ENCODE results near the gene ITIH3.

ITIH3 gene

DNA sequence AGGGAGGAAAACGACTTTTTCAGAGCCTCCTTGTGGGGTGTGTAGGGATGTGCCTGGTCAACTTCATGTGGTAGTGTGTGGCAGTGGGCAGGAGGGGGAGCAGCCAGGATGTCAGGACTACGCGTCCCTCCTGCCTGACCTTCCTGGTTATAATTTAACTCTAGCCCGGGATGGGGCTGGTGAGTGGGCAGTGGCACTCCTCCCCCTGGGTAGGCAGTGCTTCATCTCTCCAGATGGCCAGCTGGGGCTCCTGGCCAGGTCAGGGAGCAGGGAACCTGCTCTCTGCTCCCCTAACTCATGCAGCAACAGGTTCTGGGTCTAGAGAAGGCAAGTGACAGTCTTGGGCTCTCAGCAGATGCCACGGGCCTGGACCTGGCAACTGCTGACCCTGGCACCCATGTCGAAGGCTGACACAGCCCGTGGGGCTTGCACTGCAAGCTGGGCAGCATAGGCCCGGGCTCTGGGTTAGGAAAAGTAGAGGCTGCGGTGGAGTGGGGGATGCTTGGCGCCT is 33.3 kb downstream of the ITIH3 start:
- DNase-seq: no peak

- DNase-seq: no peak
These were observed 34.9 kb downstream of the ITIH3 start for GRCh38 chr3:52829482-52829881.

- peak; percentile 42 for DNase-seq
These were observed 35.4 kb downstream of the ITIH3 start for GRCh38 chr3:52829906-52830463.

- DNase-seq: no peak
These were observed 36.1 kb downstream of the ITIH3 start, which contains the start of gene ITIH4 for GRCh38 chr3:52830535-52831258. Gene ITIH4, minus strand, starts transcription at chr3:52830672. Its CDS starts 30 bp downstream, at chr3:52830642.

DNA sequence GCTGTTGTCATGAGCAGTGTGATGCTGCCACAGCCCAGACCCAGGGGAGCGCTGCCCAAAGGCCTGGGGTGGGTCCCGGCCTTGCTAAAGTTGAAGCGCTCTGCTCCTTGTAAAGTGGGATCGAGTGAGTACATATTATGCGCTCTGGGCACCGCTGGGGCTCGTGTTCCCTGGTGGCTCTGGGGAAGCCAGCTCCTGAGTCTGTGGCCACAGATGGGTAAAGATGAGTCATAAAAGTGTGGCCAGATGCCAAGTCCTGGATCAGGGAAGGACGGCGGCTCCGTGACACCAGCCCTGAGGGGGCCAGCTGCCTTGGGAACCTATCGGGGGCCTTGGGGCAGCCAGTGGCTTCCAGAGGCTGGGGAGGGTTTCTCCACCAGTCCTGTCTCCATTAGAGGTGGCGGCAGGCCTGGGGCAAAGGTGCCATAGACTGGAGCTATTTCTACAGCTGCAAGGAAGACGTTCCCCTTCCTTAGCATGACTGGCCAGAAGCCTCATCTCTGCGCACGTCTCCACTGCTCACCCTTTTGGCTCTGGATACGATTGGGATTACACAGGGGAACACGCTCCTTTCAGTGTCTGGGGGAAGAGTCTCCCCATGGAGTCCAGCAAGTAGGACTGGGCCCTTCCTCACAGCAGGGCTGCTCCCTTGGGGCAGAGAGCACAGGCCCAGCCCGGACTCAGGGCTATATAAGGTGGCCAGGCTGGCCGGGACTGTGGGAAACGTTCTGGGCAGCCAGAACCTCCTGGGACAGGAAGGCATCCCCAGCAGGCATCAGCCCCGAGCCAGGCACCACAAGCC is 37.1 kb downstream of the ITIH3 start:
- DNase-seq: peak; percentile 66

- DNase-seq: no peak
These were observed 38.6 kb downstream of the ITIH3 start for GRCh38 chr3:52833202-52833601.

DNA sequence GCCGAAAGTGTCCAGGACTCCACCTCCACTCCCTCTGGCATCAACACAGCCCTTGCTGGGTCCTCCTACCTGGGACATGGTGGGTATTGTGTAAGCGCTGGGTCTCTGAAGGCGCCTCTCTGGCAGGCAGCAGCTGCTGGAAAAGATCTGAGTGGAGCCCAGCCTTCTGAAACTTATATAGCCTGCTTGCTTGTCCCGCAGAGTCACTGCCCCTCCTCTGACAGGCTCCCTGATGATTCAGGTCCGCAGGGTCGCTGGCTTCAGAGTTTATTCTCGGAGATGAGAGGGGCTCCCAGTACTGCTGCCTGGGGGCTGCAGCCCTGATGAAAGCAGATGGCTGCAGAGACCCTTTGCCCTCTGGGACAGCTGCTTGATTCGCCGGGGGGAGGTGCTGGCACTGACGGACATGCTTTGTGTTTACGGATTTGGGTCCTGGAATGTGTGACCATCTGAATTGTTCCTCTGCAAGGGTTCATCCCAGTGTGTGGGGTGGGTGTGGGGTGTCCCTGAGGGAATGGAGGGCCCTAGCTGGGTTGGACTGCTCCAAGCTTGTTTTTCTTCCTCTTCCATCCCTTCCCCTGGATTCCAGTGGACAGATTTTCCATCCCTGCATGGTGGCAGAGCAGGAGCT is 40.4 kb downstream of the ITIH3 start, which contains the start of gene MUSTN1:
TSS of gene MUSTN1 (minus strand) at position 149 of the 631 bp plus-strand sequence. CDS start at position 78, 71 bp downstream.
- no peak for DNase-seq

DNA sequence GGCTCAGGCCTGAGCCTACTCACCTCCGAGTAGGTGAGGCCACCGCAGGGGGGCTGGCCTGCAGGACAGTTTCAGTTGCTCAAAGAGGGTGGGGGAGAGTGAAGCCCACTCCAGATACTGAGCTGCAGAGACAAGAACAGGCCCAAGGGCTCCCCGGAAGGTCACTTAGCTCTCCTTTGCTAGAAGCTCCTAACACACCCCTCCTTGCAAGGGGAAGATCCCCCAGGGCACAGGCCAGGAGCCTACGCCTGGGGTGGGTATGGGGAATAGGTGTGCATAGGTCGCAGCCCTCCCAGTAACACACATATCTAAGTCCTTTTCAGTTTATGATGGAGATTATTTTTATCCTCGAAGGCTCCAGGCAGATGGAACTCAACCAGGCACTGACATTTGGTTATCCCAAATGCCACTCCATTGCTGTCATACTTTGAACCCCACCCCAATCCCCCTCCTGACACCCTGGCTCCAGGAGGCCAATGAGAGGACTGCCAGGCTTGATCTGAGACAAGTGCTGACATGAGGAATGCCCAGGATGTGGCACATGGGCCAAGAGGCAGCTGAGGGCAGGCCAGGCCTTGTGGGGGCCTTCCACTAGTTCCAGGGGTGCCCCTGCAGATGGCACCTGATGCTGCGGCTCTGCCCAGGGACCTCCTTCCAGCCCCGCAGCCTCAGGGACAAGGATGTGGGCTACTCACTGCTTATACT is 41.3 kb downstream of the ITIH3 start:
- no peak for DNase-seq

GRCh38 chr3:52836471-52836845 is 41.9 kb downstream of the ITIH3 start:
- no peak for DNase-seq

- no peak for DNase-seq
These were observed 42.4 kb downstream of the ITIH3 start for GRCh38 chr3:52836986-52837385.

DNA sequence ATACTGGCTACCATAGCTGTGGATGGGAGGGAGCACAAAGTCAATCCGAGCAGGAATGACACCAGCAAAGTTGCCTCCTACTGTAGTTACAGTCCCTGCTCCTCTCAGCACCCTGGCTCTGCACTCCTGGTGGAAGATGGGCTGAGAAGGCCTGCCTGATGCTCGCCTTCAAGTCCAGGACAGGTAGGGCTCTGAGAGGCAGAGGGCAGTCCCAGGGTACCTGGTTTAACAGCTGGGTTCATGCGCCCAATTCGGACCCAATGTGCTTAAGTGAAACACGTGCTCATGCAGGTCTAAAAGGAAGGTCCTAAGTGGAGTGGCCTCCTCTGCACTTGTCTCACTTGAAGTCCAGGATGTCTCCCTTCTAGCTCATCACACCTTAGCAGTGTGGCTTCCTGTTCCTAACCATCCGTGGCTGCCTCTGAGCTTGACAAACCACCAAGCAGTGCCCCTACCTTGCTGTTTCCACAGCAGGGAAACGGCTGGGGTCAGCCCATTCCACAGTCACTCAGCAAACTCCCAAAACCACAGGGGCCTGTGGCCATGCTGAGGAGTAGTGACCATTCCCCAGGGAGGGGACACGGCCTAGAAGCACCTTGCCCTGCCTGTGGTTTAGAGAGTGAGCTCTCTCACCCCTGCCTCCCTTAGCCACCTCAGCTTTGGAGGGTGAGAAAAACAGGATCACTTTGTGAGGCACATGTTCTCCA is 44.1 kb downstream of the ITIH3 start:
- DNase-seq: no peak

- DNase-seq: no peak
These were observed 44.6 kb downstream of the ITIH3 start for GRCh38 chr3:52839268-52839575.

DNA sequence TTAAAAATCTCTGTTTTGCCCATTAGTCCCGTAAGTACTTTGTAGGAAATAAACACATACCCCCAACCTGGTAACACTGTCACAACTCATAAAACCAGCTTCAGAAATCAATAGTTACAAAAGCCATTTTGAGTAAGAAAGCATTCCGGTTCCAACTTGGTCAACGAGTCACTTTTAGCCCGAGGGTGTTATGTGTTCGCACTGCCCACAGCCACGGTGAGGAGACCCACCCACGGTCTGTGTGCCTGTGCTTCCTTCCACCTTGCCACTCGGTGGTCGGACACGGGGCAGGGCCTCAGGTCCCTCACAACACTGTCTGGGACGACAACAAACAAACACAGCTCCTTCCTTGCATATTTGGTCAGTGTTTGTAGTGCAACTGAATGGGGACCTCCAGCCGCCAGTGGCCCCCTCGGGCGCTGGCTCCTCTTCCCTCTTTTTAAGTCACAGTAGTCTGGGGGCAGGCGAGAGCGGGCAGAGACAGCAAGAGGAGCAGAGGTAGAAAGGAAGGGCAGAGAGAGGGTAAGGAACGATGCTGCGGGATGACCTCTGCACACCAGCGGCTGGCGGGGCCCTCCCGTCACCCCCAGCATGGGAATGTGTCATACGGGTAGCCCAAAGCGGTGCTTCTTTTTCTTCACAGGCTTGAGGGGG is 45.4 kb downstream of the ITIH3 start:
- no peak for DNase-seq

DNA sequence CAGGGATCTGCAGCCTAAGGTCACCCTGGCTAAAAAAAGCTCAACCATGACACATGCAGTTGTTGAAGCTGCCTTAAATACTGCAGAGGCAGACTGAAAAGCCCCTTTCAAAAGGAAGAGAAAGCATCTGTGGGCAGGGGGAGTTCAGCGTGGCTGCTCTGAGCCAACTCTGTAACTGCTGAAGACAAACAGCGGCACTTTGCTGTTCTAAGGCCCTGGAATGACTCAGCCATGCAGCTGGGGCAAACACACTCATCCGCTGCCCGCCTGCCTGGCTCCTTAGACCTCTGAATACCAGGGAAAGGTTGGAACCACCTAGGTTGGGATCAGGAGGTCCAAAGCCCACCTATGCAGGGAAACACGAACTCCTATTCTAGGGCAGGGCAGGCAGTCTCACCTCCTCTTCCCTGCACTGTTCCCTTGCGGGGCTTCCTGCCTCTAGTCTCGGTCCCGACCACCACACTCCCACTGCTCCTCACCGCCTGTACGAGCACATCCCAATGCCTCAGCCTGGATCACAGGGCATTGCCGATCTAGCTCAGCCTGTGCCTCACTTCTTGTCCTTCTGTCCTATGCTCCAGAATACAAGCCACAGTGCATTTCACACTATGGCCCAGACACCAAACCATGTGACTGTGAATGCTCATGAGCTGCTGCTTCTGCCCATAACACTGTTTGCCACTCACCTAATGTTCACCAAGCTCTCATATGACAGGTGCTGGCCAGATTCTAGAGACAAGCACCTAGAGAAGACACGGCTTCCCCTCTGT is 46.8 kb downstream of the ITIH3 start:
- no peak for DNase-seq

GRCh38 chr3:52841981-52842340 is 47.4 kb downstream of the ITIH3 start:
- DNase-seq: no peak

DNA sequence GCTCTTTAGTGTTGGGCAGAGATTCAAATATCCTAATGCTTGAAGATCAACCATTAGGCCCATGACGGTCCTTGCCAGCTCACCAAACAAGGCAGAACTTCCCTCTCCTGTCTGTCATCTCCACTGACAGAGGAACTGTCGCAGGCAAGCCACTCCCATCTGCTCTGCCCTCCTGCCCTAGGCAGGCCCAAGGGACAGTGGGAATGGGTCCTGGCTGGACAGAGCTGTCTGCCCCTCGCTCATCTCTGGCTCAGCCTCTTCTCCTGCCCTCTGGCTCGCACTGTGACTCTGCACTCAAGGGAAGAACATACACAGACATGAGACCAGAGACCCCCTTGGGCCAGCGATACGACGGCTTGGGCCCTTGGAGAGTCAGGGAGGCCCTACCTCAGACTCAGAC is 47.8 kb downstream of the ITIH3 start:
- no peak for DNase-seq

- no peak for DNase-seq
These were observed 48.7 kb downstream of the ITIH3 start for GRCh38 chr3:52843108-52843865.

DNA sequence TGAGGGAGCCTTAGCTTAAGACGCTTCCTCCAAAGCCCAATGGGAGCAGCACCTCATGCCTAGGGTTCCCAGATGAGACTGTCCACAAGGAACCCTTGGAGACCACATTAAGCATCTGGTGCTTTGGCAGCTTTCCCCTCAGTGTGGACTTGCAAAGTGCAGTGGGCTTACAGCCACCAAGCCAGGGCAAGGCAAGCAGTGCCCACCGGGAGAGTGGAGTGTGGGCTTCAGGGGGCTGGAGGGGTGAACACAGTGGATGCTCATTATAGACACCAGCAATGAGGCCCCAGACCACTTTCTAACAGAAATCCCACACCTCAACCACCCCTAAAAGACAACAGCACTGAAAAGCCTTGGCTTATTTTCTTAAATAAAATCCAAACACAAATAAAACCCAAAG is 49.3 kb downstream of the ITIH3 start:
- DNase-seq: no peak

DNA sequence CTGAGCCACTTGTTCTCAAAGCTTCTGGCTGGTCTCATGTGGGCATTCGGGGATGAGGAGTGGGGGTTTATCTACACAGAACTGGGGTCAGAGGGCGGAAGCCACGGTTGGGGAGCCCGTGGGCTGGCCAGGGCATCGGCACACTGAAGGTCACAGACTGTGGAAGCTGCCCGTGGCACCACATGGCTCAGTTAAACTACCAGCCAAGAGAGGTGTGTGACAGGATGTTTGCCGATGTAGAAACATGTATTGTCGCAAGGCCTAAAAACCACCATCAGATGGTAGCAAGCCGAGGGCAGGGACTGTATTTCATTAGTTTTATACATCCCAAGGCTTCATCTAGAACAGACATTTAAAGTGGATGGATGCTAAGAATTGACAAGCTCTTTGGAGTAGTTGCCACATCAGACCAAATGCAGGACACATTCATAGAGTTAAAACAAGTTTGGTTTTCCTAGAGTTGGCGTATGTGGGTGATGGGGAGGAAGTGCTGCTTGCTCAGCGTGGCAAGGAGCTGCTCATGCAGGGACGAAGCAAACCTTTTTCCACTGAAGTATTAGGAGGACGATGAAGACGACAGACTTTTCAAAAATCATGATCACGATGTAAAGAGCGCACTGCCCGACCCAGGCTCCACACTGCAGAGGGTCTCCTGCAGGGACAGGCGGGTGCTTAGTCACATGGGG is 49.8 kb downstream of the ITIH3 start:
- no peak for DNase-seq
